Esophagus squamous epithelium (tissue), 5 donors: ENCODE measurements around the gene ADA. TPM values are rescaled to one million over a fixed set of nuclear protein-coding genes. Genes with fewer than 3 reads are reported as not detected.

Source experiments
- DNase-seq: peaks from one replicate; lab custom pipeline; 2025; lab: John Stamatoyannopoulos, UW
- H3K27ac ChIP-seq, 4 donors: fragments of 200-600 bp; sonication (generic); one replicate each; pipeline ENCODE4 v1.5.1; 2016 to 2019; ENCODE audit warnings: mild to moderate bottlenecking in 1 of 4
- H3K27me3 ChIP-seq, 4 donors: fragments of 200-600 bp; sonication (generic); 1 replicate in 3 of 4; 2 replicates in 1 of 4; pipeline versions ENCODE4 v1.5.1 to v1.6.0; 2017 to 2021; ENCODE audit warnings: antibody characterized with exemption in 1 of 4
- H3K36me3 ChIP-seq, 3 donors: fragments of 200-600 bp; sonication (generic); one replicate each; pipeline ENCODE4 v1.5.1; 2016 to 2019
- H3K4me1 ChIP-seq, 3 donors: fragments of 200-600 bp; sonication (generic); one replicate each; pipeline ENCODE4 v1.5.1; 2017 to 2019
- H3K4me3 ChIP-seq, 4 donors: fragments of 200-600 bp; sonication (generic); 1 replicate in 3 of 4; 2 replicates in 1 of 4; pipeline ENCODE4 v1.5.1; 2016 to 2019; ENCODE audit warnings: mild to moderate bottlenecking in 2 of 4, moderate library complexity in 1 of 4
- H3K9me3 ChIP-seq, 3 donors: fragments of 200-600 bp; sonication (generic); one replicate each; pipeline ENCODE4 v1.5.1; 2016 to 2019
- CTCF ChIP-seq, 6 experiments: fragments of 450-650 bp in 4 of 6; fragments of 200-600 bp in 2 of 6; sonication (generic) in 2 of 6; IDR thresholded peaks; one replicate each; pipeline ENCODE4 v1.5.1; 2016 to 2019; ENCODE audit warnings: antibody characterized with exemption in 6 of 6, mild to moderate bottlenecking in 4 of 6, moderate library complexity in 4 of 6
- POLR2A ChIP-seq, 4 donors: fragments of 450-650 bp; IDR thresholded peaks; one replicate each; pipeline ENCODE4 v1.6.1; 2017; ENCODE audit warnings: antibody characterized with exemption in 4 of 4, mild to moderate bottlenecking in 4 of 4, moderate library complexity in 3 of 4
- WGBS, 2 donors: methylation state at CpG; one replicate each; pipeline ENCODE4 v1.1.5; 2018; 5-methylcytosine and 5-hydroxymethylcytosine counted together
- intact Hi-C: fragments of 100-400 bp; cut with DNase I; formaldehyde crosslinking; loops from one replicate; pipeline ENCODE4 v1.15.0; 2022
- total RNA-seq, 4 donors: library from RNA; depleted of rRNA; stranded (reverse); fragments of >200 nt; gene quantifications; one replicate each; pipeline ENCODE4 v1.1.0, GENCODE V29; 2016
- donor health status: DM: yes; HTN: yes; CAD: no.

Gene ADA
- total RNA-seq, 4 donors from 2014 or later, result 3.8 to 31.7 (median 15.7) TPM

GRCh38 chr20:44686934-44687333, 35.4 kb upstream of the ADA start:
- DNase-seq, result no peak
- TF ChIP-seq CTCF (IDR thresholded peaks at IDR 0.05), result no peak
- no peak overlapping the region for H3K4me3 ChIP-seq
- H3K27ac ChIP-seq, result no peak overlapping the region
- 87 to 89% methylated on average over 4 of the region's 4 CpGs for WGBS, 2 donors
- no peaks in the 10 kb centered on the region for H3K36me3 ChIP-seq
- intact Hi-C loops, result loop anchor here (5.0 kb wide), 1 partner anchor 45 kb away; no protein-coding TSS in a partner anchor
- no peaks in the 10 kb centered on the region for H3K9me3 ChIP-seq
- H3K4me1 ChIP-seq, result peaks cover 0 to 34% (median 16%) of the 10 kb centered on the region in 3 donors
- no peaks in the 10 kb centered on the region for H3K27me3 ChIP-seq

- 69 to 80% methylated on average over 6 of the region's 6 CpGs for WGBS, 2 donors
- Histone ChIP-seq H3K27me3 (no peaks in the 10 kb centered on the region), H3K4me1 (peaks cover 0 to 19% (median 3%) of the 10 kb centered on the region in 3 donors), H3K4me3 (no peak overlapping the region), H3K27ac (no peak overlapping the region), H3K36me3 (no peaks in the 10 kb centered on the region), H3K9me3 (no peaks in the 10 kb centered on the region)
- intact Hi-C loops, result loop anchor here (2.0 kb wide), 1 partner anchor 184 kb away; no protein-coding TSS in a partner anchor
- no peak for DNase-seq
- TF ChIP-seq CTCF (IDR thresholded peaks at IDR 0.05) (no peak), POLR2A (IDR thresholded peaks at IDR 0.05) (no peak)
Measured at GRCh38 chr20:44684047-44684967, 32.8 kb upstream of the ADA start.

- peaks cover 0 to 19% (median 3%) of the 10 kb centered on the region in 3 donors for H3K4me1 ChIP-seq
- H3K27ac ChIP-seq, result no peak overlapping the region
- TF ChIP-seq CTCF (IDR thresholded peaks at IDR 0.05) (peak; percentile 24 to 67 (median 46)), POLR2A (IDR thresholded peaks at IDR 0.05) (no peak)
- whole genome bisulfite sequencing, 2 donors, result 61 to 65% methylated on average over 8 to 10 of the region's 10 CpGs
- no peaks in the 10 kb centered on the region for H3K36me3 ChIP-seq
- H3K4me3 ChIP-seq, result no peak overlapping the region
- H3K9me3 ChIP-seq, result no peaks in the 10 kb centered on the region
- no peaks in the 10 kb centered on the region for H3K27me3 ChIP-seq
- DNase-seq, result no peak
- intact Hi-C loops, result loop anchor here (2.0 kb wide), 1 partner anchor 185 kb away; no protein-coding TSS in a partner anchor
Measured at GRCh38 chr20:44683263-44684046, 32.0 kb upstream of the ADA start.

- intact Hi-C loops, result no loop called here
- H3K4me1 ChIP-seq, result peaks cover 0 to 19% (median 3%) of the 10 kb centered on the region in 3 donors
- H3K4me3 ChIP-seq, result no peak overlapping the region
- no peaks in the 10 kb centered on the region for H3K9me3 ChIP-seq
- H3K27ac ChIP-seq, result no peak overlapping the region
- WGBS, 2 donors, result 83 to 99% methylated on average over 9 to 10 of the region's 11 CpGs
- H3K27me3 ChIP-seq, result no peaks in the 10 kb centered on the region
- no peak for TF ChIP-seq CTCF (IDR thresholded peaks at IDR 0.05)
- no peak for TF ChIP-seq POLR2A (IDR thresholded peaks at IDR 0.05)
- DNase-seq, result no peak
- no peaks in the 10 kb centered on the region for H3K36me3 ChIP-seq
Measured at GRCh38 chr20:44681796-44682566, 30.5 kb upstream of the ADA start.
